HUES6 (cell line): ENCODE results near the gene ZNF180.
"Not testable (repeated sequence)": the region's sequence is repeated elsewhere in the genome, so short reads cannot be mapped to it uniquely, and the experiment has no call there.

Experiments used
- H3K27ac ChIP-seq: 2 replicates; pipeline ENCODE4 v1.7.0; 2013; ENCODE audit warnings: low read depth, mild to moderate bottlenecking, low read length, inconsistent platforms
- H3K27me3 ChIP-seq: 2 replicates; pipeline ENCODE4 v1.6.1; 2013; ENCODE audit warnings: low read length; ENCODE audit not compliant: control insufficient read depth, insufficient read depth
- H3K36me3 ChIP-seq: 2 replicates; pipeline ENCODE4 v1.6.1; 2013; ENCODE audit warnings: low read length; ENCODE audit not compliant: control insufficient read depth, insufficient read depth
- H3K4me1 ChIP-seq: 2 replicates; pipeline ENCODE4 v1.6.1; 2013; ENCODE audit warnings: low read length; ENCODE audit not compliant: control insufficient read depth, insufficient read depth
- H3K4me3 ChIP-seq: 2 replicates; pipeline ENCODE4 v1.5.1; 2013; ENCODE audit warnings: low read depth, low read length
- H3K9ac ChIP-seq: one replicate; pipeline ENCODE4 v1.6.1; 2013; ENCODE audit warnings: mild to moderate bottlenecking, low read length
- H3K9me3 ChIP-seq: 2 replicates; pipeline ENCODE4 v1.6.1; 2013; ENCODE audit warnings: low read depth, low read length; ENCODE audit not compliant: control insufficient read depth, insufficient read depth

ZNF180 gene

DNA sequence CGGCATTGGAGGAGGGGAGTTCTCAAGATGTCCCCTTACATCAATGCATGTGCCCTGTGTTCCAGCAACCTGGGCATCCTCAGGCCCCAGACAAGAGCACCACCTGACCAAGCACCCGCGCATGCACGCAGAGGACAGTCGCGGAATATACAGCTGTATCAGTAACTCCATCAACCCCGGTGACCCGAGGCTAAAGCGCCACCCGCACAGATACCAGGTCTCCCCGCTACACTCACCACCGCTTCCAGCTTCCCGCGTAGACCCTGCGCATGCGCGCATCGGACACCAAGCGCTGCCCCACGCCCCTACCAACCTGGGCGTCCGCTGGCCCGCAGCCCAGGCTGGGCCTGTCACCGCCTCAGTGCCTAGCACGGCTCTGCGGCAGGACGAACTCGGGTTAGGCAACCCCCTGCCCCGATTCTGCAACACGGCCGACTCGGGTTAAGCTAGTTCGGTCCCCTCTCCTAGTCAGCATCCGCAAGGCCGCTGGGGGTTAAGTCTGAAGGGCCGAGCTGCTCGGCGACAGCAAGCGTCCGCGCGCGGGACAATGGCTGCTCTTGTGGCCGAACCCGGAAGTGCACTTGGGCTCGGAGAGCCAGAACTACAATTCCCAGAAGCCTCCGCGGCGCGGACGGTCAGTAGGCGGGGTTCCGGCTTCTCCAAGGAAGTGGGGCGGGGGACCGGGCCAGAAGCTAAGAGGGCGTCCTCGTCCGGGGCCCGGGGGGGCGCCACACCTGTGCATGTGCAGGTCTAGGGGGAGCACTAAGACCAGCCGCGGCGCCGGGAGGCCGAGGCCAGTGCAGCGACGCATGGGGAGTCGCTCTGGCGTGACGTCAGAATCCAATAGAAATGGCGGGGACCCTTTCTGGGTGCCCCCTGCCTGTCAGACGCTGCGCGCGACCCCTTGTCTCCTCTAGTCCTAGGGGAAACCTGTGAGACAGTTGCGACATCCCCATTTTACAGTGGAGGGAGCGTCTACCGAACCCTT is at the start of gene ZNF180:
Gene ZNF180 (minus strand): TSS at position 561 of the 988 bp plus-strand sequence. CDS start 3,188 bp downstream, outside the sequence.
- Histone ChIP-seq H3K27ac (peak within 1 kb of the TSS; percentile 11; the same call in 1 of the 2 replicates), H3K27me3 (peaks cover 10% of the 10 kb centered on the region; the same call in 1 of the 2 replicates), H3K9ac (peak within 1 kb of the TSS; percentile 83), H3K9me3 (peaks cover 39% of the 10 kb centered on the region), H3K36me3 (peaks cover 36% of the 10 kb centered on the region), H3K4me1 (no peaks in the 10 kb centered on the region), H3K4me3 (peak within 1 kb of the TSS; percentile 77)

DNA sequence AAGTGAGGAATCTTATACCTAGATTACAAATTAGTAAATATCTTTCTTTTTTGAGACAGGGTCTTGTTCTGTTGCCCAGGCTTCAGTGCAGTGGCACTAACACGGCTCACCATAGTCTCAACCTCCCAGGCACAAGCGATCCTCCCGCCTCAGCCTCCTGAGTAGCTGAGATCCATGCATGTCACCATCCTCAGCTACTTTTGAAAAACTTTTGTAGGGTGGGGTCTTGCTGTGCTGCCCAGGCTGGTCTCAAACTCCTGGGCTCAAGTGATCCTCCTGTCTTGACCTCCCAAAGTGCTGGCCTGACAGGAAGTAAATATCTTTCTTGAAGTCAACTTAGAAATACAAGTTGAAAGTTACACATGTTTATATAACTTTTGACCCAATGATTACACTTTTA is 49.2 kb upstream of the ZNF180 start:
- Histone ChIP-seq H3K4me3 (no peak overlapping the region), H3K4me1 (no peaks in the 10 kb centered on the region), H3K9ac (no peak overlapping the region), H3K9me3 (no peaks in the 10 kb centered on the region), H3K36me3 (no peaks in the 10 kb centered on the region), H3K27ac (no peak overlapping the region), H3K27me3 (peaks cover 3% of the 10 kb centered on the region; the same call in 1 of the 2 replicates)

DNA sequence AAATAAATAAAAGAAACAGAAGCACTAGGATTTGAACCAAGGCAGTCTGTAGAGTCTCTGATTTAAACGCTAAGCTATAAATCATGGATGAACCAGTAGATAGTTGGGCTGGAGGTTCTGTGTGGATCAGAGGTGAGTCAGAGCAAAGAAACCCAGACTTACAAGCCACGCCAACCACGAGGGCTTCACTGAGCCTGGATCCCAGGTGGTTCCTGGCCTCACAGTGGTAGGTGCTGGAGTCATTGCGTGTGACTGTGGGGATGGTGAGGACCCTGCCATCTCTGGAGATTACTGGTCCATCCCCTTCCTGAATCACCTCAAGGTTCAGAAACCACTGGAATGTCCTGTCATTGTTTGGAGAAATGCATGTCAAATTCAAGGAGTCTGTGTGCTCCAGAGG is 48.4 kb upstream of the ZNF180 start:
- Histone ChIP-seq H3K9me3 (no peaks in the 10 kb centered on the region), H3K4me1 (no peaks in the 10 kb centered on the region), H3K36me3 (no peaks in the 10 kb centered on the region), H3K27ac (no peak overlapping the region), H3K4me3 (no peak overlapping the region), H3K27me3 (peaks cover 7% of the 10 kb centered on the region; the same call in 1 of the 2 replicates), H3K9ac (no peak overlapping the region)

DNA sequence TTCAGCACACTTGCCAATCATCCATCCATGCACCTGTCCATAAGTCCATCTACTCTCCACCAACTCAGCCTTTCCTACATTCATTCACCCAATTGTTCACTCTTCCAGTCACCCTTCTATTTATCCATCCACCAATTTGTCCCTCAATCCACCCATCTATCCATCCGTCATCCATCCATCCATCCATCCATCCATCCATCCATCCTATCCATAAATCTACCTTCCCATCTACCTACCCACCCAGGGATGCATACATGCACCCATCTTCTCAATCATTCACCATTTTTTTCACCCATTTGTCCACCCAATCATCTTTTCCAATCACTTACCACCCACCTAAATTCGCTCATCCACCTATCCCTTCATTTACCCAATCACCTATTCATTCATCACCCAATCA is 43.7 kb upstream of the ZNF180 start:
- H3K27ac ChIP-seq, result no peak overlapping the region
- H3K36me3 ChIP-seq, result no peaks in the 10 kb centered on the region
- no peaks in the 10 kb centered on the region for H3K4me1 ChIP-seq
- H3K4me3 ChIP-seq, result no peak overlapping the region
- peaks cover 13% of the 10 kb centered on the region; the same call in 1 of the 2 replicates for H3K27me3 ChIP-seq
- no peak overlapping the region for H3K9ac ChIP-seq
- H3K9me3 ChIP-seq, result no peaks in the 10 kb centered on the region

DNA sequence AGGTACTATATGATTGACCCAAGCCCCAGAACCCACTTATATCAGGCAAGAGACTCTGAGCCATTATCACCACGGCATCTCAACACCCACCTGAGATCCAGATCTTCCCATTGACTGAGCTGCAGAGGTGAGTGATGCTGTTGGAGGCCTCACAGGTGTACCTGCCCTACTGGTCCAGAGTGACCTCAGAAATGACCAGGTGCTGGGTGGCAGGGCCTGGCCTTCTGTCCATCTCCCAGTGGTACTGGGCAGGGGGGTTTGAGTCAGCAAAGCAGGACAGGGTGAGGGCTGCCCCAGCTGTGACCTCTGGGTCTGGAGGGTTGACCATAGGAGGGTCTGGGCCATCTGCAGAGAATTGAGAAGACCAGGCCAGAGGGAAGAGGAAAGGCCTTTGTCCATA is 42.3 kb upstream of the ZNF180 start:
- Histone ChIP-seq H3K9ac (no peak overlapping the region), H3K9me3 (no peaks in the 10 kb centered on the region), H3K4me1 (no peaks in the 10 kb centered on the region), H3K4me3 (no peak overlapping the region), H3K27me3 (peaks cover 14% of the 10 kb centered on the region; the same call in 1 of the 2 replicates), H3K27ac (no peak overlapping the region), H3K36me3 (no peaks in the 10 kb centered on the region)

DNA sequence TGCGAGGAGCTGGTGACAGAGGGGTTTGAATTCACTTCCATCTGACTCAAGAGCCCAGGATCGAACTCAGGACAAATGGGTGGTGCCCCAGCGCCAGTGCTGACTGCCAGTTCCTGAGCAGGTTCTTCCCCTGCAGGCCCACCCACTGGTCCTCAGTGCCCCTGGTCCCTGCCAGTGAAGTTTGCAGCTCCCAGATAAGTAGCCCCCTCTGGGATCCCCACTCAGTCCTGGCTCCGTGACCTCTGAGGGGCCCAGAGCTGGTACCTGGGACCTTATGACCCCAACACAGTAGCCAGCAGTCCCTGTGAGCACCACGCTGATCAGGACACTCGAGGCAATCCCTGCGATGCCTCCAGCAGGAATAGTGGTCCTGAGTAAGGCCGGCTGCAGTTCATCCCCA is 40.4 kb upstream of the ZNF180 start:
- Histone ChIP-seq H3K9me3 (no peaks in the 10 kb centered on the region), H3K4me1 (no peaks in the 10 kb centered on the region), H3K4me3 (no peak overlapping the region), H3K27me3 (peaks cover 11% of the 10 kb centered on the region; the same call in 1 of the 2 replicates), H3K27ac (no peak overlapping the region), H3K36me3 (no peaks in the 10 kb centered on the region), H3K9ac (no peak overlapping the region)

DNA sequence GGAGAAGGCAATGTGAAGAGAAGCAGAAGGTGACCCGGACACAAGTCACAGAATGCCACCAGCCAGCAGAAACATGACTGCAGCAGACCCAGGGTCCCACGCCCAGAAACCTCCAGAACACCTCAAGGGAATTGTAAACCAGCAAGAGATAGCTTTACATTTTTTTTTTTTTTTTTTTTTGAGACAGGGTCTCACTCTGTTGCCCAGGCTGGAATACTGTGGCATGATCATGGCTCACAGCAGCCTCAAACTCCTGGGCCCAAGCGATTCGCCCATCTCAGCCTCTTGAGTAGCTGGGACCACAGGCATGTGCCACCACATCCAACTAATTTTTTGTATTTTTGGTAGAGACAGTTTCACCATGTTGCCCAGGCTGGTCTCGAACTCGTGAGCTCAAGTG is 39.7 kb upstream of the ZNF180 start:
- Histone ChIP-seq H3K36me3 (no peaks in the 10 kb centered on the region), H3K9me3 (no peaks in the 10 kb centered on the region), H3K4me3 (no peak overlapping the region), H3K27me3 (peaks cover 11% of the 10 kb centered on the region; the same call in 1 of the 2 replicates), H3K4me1 (no peaks in the 10 kb centered on the region), H3K27ac (no peak overlapping the region), H3K9ac (no peak overlapping the region)

DNA sequence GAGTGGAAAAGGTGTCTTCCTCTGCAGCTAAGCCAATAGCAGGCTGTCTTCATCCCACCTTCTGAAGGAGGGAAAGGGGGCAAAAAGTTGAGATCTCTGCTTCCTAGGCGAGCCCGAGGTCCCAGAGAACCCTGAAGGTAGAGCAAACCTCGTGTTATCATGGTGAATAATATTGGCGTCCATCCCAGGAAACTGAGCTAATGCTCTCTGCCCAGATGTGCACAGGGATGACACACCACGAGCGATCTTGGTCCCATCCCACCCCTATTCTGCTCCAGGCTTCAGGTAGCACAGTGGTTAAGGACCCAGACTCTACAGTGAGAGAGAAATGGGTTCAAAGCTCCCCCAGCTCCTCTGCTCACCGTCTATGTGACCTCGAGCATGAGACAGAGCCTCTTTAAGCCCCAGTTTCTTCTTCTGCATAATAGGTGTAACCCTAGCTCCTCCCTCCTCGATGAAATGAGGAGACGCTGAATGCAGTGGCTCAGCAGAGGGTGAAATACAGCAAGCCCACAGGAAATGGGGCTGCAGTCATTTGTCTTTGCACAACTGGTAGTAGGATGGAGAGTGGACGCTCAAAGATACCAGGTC is 39.0 kb upstream of the ZNF180 start:
- no peak overlapping the region for H3K27ac ChIP-seq
- no peak overlapping the region for H3K4me3 ChIP-seq
- H3K4me1 ChIP-seq, result no peaks in the 10 kb centered on the region

DNA sequence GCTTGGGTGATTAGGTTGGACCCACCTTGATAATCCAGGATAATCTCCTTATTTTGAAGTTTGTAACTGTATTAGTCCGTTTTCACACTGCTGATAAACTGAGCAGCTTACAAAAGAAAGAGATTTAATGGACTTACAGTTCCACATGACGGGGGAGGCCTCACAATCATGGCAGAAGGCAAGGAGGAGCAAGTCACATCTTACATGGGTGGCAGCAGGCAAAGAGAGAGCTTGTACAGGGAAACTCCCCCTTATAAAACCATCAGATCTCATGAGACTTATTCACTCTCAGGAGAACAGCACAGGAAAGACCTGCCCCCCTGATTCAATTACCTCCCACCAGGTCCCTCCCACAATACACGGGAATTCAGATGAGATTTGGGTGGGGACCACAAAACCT is 35.0 kb upstream of the ZNF180 start:
- not testable (repeated sequence) for H3K4me1 ChIP-seq, H3K9me3 ChIP-seq, H3K9ac ChIP-seq, H3K4me3 ChIP-seq, H3K27ac ChIP-seq, H3K36me3 ChIP-seq
- H3K27me3 ChIP-seq, result peaks cover 13% of the 10 kb centered on the region; the same call in 1 of the 2 replicates

More for the DNA sequence above, 39.0 kb upstream of the ZNF180 start:
- Histone ChIP-seq H3K27me3 (peaks cover 11% of the 10 kb centered on the region; the same call in 1 of the 2 replicates), H3K36me3 (no peaks in the 10 kb centered on the region), H3K9me3 (no peaks in the 10 kb centered on the region), H3K9ac (no peak overlapping the region)

DNA sequence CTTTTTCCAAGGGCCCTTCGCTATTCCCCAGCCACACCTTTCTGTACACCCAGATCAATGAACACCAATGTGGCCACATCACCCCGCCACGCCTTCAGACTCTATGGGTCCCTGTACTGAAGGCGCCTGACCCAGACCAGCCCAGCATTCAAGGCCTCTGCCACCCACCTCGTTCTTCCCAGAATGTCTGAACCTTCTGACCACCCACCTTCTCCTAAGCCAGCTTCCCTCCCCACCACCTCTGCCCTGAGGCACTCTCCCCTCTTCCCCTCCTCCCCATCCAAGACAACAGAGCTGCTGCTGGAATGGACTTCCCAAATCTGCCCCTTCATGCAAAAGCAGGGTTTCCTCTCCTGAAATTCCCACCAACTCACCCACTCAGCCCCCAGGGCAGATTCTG is 32.5 kb upstream of the ZNF180 start:
- Histone ChIP-seq H3K36me3 (no peaks in the 10 kb centered on the region), H3K27ac (no peak overlapping the region), H3K9ac (no peak overlapping the region), H3K4me1 (no peaks in the 10 kb centered on the region), H3K4me3 (no peak overlapping the region), H3K27me3 (peaks cover 9% of the 10 kb centered on the region; the same call in 1 of the 2 replicates), H3K9me3 (no peaks in the 10 kb centered on the region)

DNA sequence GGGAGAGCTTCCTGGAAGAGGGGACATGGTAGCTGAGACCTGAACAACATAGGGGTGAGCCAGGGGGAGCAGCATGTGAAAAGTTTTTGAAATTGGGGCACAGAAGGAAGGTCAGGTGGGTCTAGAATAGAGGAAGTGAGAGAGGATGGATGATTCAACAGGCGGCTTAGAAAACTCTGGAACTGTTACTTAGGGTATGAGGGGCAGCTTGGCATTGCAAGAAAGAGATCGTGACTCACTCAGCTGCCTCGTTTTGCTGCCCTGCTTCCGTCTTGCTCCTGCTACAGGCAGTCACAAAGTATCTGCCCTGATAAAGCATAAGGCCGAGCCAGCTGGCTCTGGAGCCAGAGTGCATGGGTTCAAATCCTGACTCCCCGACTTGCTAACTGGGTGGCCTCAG is 30.5 kb upstream of the ZNF180 start:
- H3K9ac ChIP-seq, result no peak overlapping the region
- H3K9me3 ChIP-seq, result no peaks in the 10 kb centered on the region

More for the DNA sequence above, 30.5 kb upstream of the ZNF180 start:
- Histone ChIP-seq H3K27me3 (peaks cover 12% of the 10 kb centered on the region; the same call in 1 of the 2 replicates), H3K4me3 (no peak overlapping the region), H3K36me3 (no peaks in the 10 kb centered on the region), H3K4me1 (no peaks in the 10 kb centered on the region), H3K27ac (no peak overlapping the region)
